IMR-90 (cell line): ENCODE data around the gene MYORG. TPM values are rescaled to one million over a fixed set of nuclear protein-coding genes. Genes with fewer than 3 reads are reported as not detected.

Source experiments
- ATAC-seq: fragments of 200-7000 bp; cut with Tn5 transposase; 2 replicates; pipeline ENCODE4 v1.9.1; 2020; ENCODE audit warnings: low read depth, mild to moderate bottlenecking, moderate library complexity
- BruUV-seq: library from RNA; stranded (reverse); fragments of 400-500 nt; replicated peaks from 2 replicates; lab custom pipeline; 2021; lab: Mats Ljungman, UMichigan
- CTCF ChIA-PET: fragments of 300-600 bp; formaldehyde crosslinking; extraction: SDS; loops from one replicate; lab custom pipeline; 2021; ENCODE audit warnings: antibody characterized with exemption; lab: Yijun Ruan, JAX
- POLR2A ChIA-PET: fragments of 300-600 bp; sonication (Branson Sonifier 250); formaldehyde crosslinking; loops from one replicate; lab custom pipeline; 2022; ENCODE audit warnings: antibody characterized with exemption; ENCODE audit not compliant: unreplicated experiment; lab: Charles Lee
- DNase-seq: peaks from one replicate; pipeline ENCODE4 v3.0.0; 2013
- H2AFZ ChIP-seq: replicated peaks from 2 replicates; pipeline ENCODE3; 2013; ENCODE audit warnings: low read length, mild to moderate bottlenecking; ENCODE audit not compliant: poor library complexity
- H2AK5ac ChIP-seq: 2 replicates; pipeline ENCODE4 v1.6.1; 2013; ENCODE audit warnings: low read depth, low read length, inconsistent platforms
- H2AK9ac ChIP-seq: replicated peaks from 2 replicates; pipeline ENCODE3; 2013; ENCODE audit warnings: mild to moderate bottlenecking, low read depth, low read length, moderate library complexity; ENCODE audit not compliant: poor library complexity
- H2BK120ac ChIP-seq: 2 replicates; pipeline ENCODE4 v1.6.1; 2013; ENCODE audit warnings: low read depth, low read length, inconsistent platforms
- H2BK15ac ChIP-seq: 3 replicates; pipeline ENCODE4 v1.6.1; 2013; ENCODE audit warnings: low read depth, low read length, inconsistent platforms
- H2BK20ac ChIP-seq: 2 replicates; pipeline ENCODE4 v1.6.1; 2013; ENCODE audit warnings: low read depth, mild to moderate bottlenecking, inconsistent platforms, low read length, moderate library complexity
- H2BK5ac ChIP-seq: 2 replicates; pipeline ENCODE4 v1.6.1; 2013; ENCODE audit warnings: mild to moderate bottlenecking, low read depth, low read length, inconsistent platforms; ENCODE audit not compliant: poor library complexity, severe bottlenecking
- H3K14ac ChIP-seq: replicated peaks from 2 replicates; pipeline ENCODE4 v1.6.1; 2013; ENCODE audit warnings: low read depth, low read length, inconsistent platforms
- H3K18ac ChIP-seq: 2 replicates; pipeline ENCODE4 v1.6.1; 2013; ENCODE audit warnings: low read depth, low read length, control low read depth
- H3K23ac ChIP-seq: 2 replicates; pipeline ENCODE4 v1.6.1; 2013; ENCODE audit warnings: low read depth, low read length, inconsistent platforms
- H3K27ac ChIP-seq: 2 replicates; pipeline ENCODE4 v1.5.1; 2013; ENCODE audit warnings: mild to moderate bottlenecking, control low read depth, low read length; ENCODE audit not compliant: insufficient read depth
- H3K27me3 ChIP-seq: 2 replicates; pipeline ENCODE4 v1.6.1; 2013; ENCODE audit warnings: low read length; ENCODE audit not compliant: control insufficient read depth, insufficient read depth
- H3K36me3 ChIP-seq: 2 replicates; pipeline ENCODE4 v1.6.1; 2013; ENCODE audit warnings: low read length, mixed read lengths; ENCODE audit not compliant: control insufficient read depth, insufficient read depth
- H3K4ac ChIP-seq: 2 replicates; pipeline ENCODE4 v1.6.1; 2013; ENCODE audit warnings: low read depth, low read length, inconsistent platforms
- H3K4me1 ChIP-seq: 2 replicates; pipeline ENCODE4 v1.6.1; 2013; ENCODE audit warnings: low read length, mixed read lengths; ENCODE audit not compliant: control insufficient read depth, insufficient read depth
- H3K4me2 ChIP-seq: 2 replicates; pipeline ENCODE4 v1.6.1; 2013; ENCODE audit warnings: low read depth, mild to moderate bottlenecking, control low read depth, low read length, moderate library complexity
- H3K4me3 ChIP-seq: 2 replicates; pipeline ENCODE4 v1.5.1; 2013; ENCODE audit warnings: low read depth, mild to moderate bottlenecking, control low read depth, low read length, moderate library complexity; ENCODE audit not compliant: insufficient read depth
- H3K56ac ChIP-seq: 2 replicates; pipeline ENCODE4 v1.6.1; 2013; ENCODE audit warnings: low read length, inconsistent platforms; ENCODE audit not compliant: insufficient read depth; ENCODE audit errors: extremely low read depth
- H3K79me1 ChIP-seq, 2 experiments: 2 replicates each; pipeline ENCODE4 v1.6.1; 2013; ENCODE audit warnings: low read length in 2 of 2, inconsistent platforms in 1 of 2, low read depth in 1 of 2
- H3K9ac ChIP-seq: 2 replicates; pipeline ENCODE4 v1.6.1; 2013; ENCODE audit warnings: low read depth, low read length, control low read depth
- H3K9me1 ChIP-seq: 2 replicates; pipeline ENCODE4 v1.6.1; 2013; ENCODE audit warnings: low read length, inconsistent platforms; ENCODE audit not compliant: insufficient read depth
- H3K9me3 ChIP-seq: 2 replicates; pipeline ENCODE4 v1.6.1; 2013; ENCODE audit warnings: low read length; ENCODE audit not compliant: control insufficient read depth, insufficient read depth
- H4K20me1 ChIP-seq: 2 replicates; pipeline ENCODE4 v1.6.1; 2013; ENCODE audit warnings: low read length, inconsistent platforms; ENCODE audit not compliant: insufficient read depth
- H4K5ac ChIP-seq: 2 replicates; pipeline ENCODE4 v1.6.1; 2013; ENCODE audit warnings: mild to moderate bottlenecking, low read depth, low read length, control low read depth
- H4K8ac ChIP-seq, 2 experiments: 2 replicates each; pipeline ENCODE4 v1.6.1; 2013; ENCODE audit warnings: low read depth in 2 of 2, low read length in 2 of 2, control low read depth in 1 of 2, inconsistent platforms in 1 of 2
- H4K91ac ChIP-seq: 2 replicates; pipeline ENCODE4 v1.6.1; 2013; ENCODE audit warnings: low read depth, low read length, inconsistent platforms; ENCODE audit not compliant: insufficient read depth
- BHLHE40 ChIP-seq: fragments of 150-350 bp; IDR thresholded peaks from 2 replicates; pipeline ENCODE4 v1.6.1; 2016; ENCODE audit warnings: mild to moderate bottlenecking, low read depth, low read length
- CTCF ChIP-seq: conservative IDR thresholded peaks from 2 replicates; pipeline ENCODE4 v1.5.1; 2012; ENCODE audit warnings: mild to moderate bottlenecking, low read depth, low read length, improper control_type of control experiment
- MAFK ChIP-seq: IDR thresholded peaks from 2 replicates; pipeline ENCODE4 v1.6.1; 2012; ENCODE audit warnings: low read depth, low read length, improper control_type of control experiment
- MAZ ChIP-seq: IDR thresholded peaks from 2 replicates; pipeline ENCODE4 v1.6.1; 2012; ENCODE audit warnings: low read depth, mild to moderate bottlenecking, low read length, improper control_type of control experiment, moderate library complexity, borderline replicate concordance
- MXI1 ChIP-seq: IDR thresholded peaks from 2 replicates; pipeline ENCODE4 v1.6.1; 2012; ENCODE audit warnings: low read depth, mild to moderate bottlenecking, low read length, moderate library complexity, borderline replicate concordance
- POLR2A ChIP-seq: IDR thresholded peaks from 2 replicates; pipeline ENCODE4 v1.6.1; 2012; ENCODE audit warnings: mild to moderate bottlenecking, low read depth, low read length
- RFX5 ChIP-seq: IDR thresholded peaks from 2 replicates; pipeline ENCODE4 v1.8.0; 2012; ENCODE audit warnings: low read depth, mild to moderate bottlenecking, low read length, moderate library complexity
- USF2 ChIP-seq: fragments of 150-350 bp; IDR thresholded peaks from 2 replicates; pipeline ENCODE4 v1.6.1; 2017; ENCODE audit warnings: mild to moderate bottlenecking, antibody characterized with exemption, low read length, low read depth
- WGBS, 2 experiments: methylation state at CpG; one replicate each; pipeline versions ENCODE4 v1.1.5 to v1.1.7; 2013; ENCODE audit warnings: missing lambda C conversion rate in 2 of 2; ENCODE audit not compliant: insufficient read length in 1 of 2; ENCODE audit errors: extremely low coverage in 2 of 2; 5-methylcytosine and 5-hydroxymethylcytosine counted together
- dilution Hi-C: fragments of 300-500 bp; cut with HindIII; formaldehyde crosslinking; loops from one replicate; pipeline ENCODE4 v1.14.3; 2018; ENCODE audit warnings: low sequenced_read_pairs; ENCODE audit not compliant: unreplicated experiment
- in situ Hi-C: fragments of 300-500 bp; cut with MboI; formaldehyde crosslinking; loops from 3 replicates; pipeline ENCODE4 v1.14.3; 2019; ENCODE audit warnings: low sequenced_read_pairs, inconsistent platforms, mixed read lengths
- intact Hi-C: fragments of 100-400 bp; cut with micrococcal nuclease; formaldehyde crosslinking; loops from 2 replicates; pipeline ENCODE4 v1.10.0; 2022
- polyA plus RNA-seq, 3 experiments: library from polyadenylated mRNA; depleted of rRNA; stranded (reverse); fragments of >200 nt; gene quantifications; 2 replicates each; pipeline ENCODE4 v1.2.3, GENCODE V29; 2012; ENCODE audit warnings: low replicate concordance in 1 of 3
- total RNA-seq: library from RNA; depleted of rRNA; stranded (reverse); fragments of >200 nt; gene quantifications from 2 replicates; pipeline ENCODE4 v1.2.3, GENCODE V29; 2012

MYORG gene
- total and polyA plus RNA-seq, 2 of the 4 experiments (the other 2 are of a cell fraction), result 0.36 to 0.60 TPM

- Histone ChIP-seq H4K8ac (no peak overlapping the region), H3K79me1 (no peaks in the 10 kb centered on the region), H4K20me1 (no peaks in the 10 kb centered on the region; the same call in 1 of the 2 replicates), H3K23ac (no peak overlapping the region), H3K27ac (no peak overlapping the region), H3K4me2 (no peak overlapping the region), H3K9me1 (peaks cover 8% of the 10 kb centered on the region; the same call in 1 of the 2 replicates), H2BK120ac (no peak overlapping the region), H3K9me3 (peaks cover 12% of the 10 kb centered on the region; the same call in 1 of the 2 replicates), H3K14ac (no peak overlapping the region), H3K9ac (no peak overlapping the region), H4K5ac (no peak overlapping the region), H4K91ac (no peak overlapping the region), H3K4me3 (no peak overlapping the region), H2BK15ac (no peak overlapping the region), H2BK5ac (no peak overlapping the region), H2AK9ac (no peak overlapping the region), H3K36me3 (peaks cover 3% of the 10 kb centered on the region; the same call in 1 of the 2 replicates), H2AFZ (no peak overlapping the region), H3K4me1 (peaks cover 2% of the 10 kb centered on the region; the same call in 1 of the 2 replicates), H2BK20ac (no peak overlapping the region), H3K56ac (no peak overlapping the region), H2AK5ac (no peak overlapping the region), H3K27me3 (peaks cover 26% of the 10 kb centered on the region; the same call in 1 of the 2 replicates), H3K4ac (no peak overlapping the region), H3K18ac (no peak overlapping the region)
- CTCF ChIA-PET, result interaction anchor here (0.6 kb wide), 1 partner anchor 71 kb away, joined by 6 read pairs; no protein-coding TSS in a partner anchor
- DNase-seq (no peak), ATAC-seq (no peak)
- no TSS peak for BruUV-seq
- dilution Hi-C loops, result no loop called here
- 64% methylated on average over 1 of the region's 2 CpGs; no CpG with 5 or more reads in 1 of the 2 experiments for WGBS, 2 experiments
- in situ Hi-C loops, result no loop called here
- intact Hi-C loops, result no loop called here
- POLR2A ChIA-PET, result no interaction called here
- TF ChIP-seq RFX5 (no peak), BHLHE40 (no peak), POLR2A (no peak), USF2 (no peak), CTCF (no peak), MAFK (no peak), MAZ (no peak), MXI1 (no peak)
Measured at GRCh38 chr9:34373749-34374148, 2.9 kb downstream of the MYORG start.
